ENCODE results near the gene PDE6A.
"Not testable (repeated sequence)": the region's sequence is repeated elsewhere in the genome, so short reads cannot be mapped to it uniquely, and the experiment has no call there.

GRCh38 chr5:149858481-149858880 lies 86.1 kb downstream of the PDE6A start:
- TF ChIP-seq CTCF, POLR2A (IDR thresholded peaks at IDR 0.05): not testable (repeated sequence)
